ENCODE measurements around the gene CAND2. TPM values are rescaled to one million over a fixed set of nuclear protein-coding genes. Genes with fewer than 3 reads are reported as not detected.
A peak's percentile ranks its signal among the peaks of the same experiment; 100 is the strongest.
"Not testable (repeated sequence)": the region's sequence is repeated elsewhere in the genome, so short reads cannot be mapped to it uniquely, and the experiment has no call there.

CAND2 gene
- total and polyA plus RNA-seq, 2 of the 8 experiments (the other 6 are each of a cell fraction or from before 2014, with no cell fraction given): 8.7 TPM

GRCh38 chr3:12840148-12840547 lies 43.7 kb downstream of the CAND2 start:
- FAIRE-seq: not testable (repeated sequence)
- peaks cover 21 to 58% of the 10 kb centered on the region in 2 experiments for H3K79me2 ChIP-seq (ENCODE audit: control insufficient read depth in 1 of 2, insufficient read depth in 2 of 2, low read length in 2 of 2)
- peak overlapping the region; percentile 93 to 99 (median 98) for H3K9ac ChIP-seq (replicated peaks in 1 of 4; ENCODE audit: extremely low read depth in 1 of 4, low read depth in 3 of 4, low read length in 3 of 4)

More at GRCh38 chr3:12840148-12840547, 43.7 kb downstream of the CAND2 start:
- peak overlapping the region; percentile 96 to 100 for H3K4me2 ChIP-seq (ENCODE audit: insufficient read depth in 1 of 2, low read depth in 2 of 2, low read length in 2 of 2)
- not testable (repeated sequence) for H2BK120ac ChIP-seq (replicated peaks; ENCODE audit: low read depth, low read length); H2BK15ac ChIP-seq (ENCODE audit: low read length); H3K56ac ChIP-seq (replicated peaks; ENCODE audit: insufficient read length, low read depth, low read length); H2BK20ac ChIP-seq (ENCODE audit: low read length); H4K91ac ChIP-seq (replicated peaks; ENCODE audit: insufficient read length, low read length); H3K9me3 ChIP-seq (ENCODE audit: insufficient read depth in 2 of 2, low read depth in 1 of 2, low read length in 1 of 2); DNase-seq (ENCODE audit: low read depth in 1 of 2, low spot score in 2 of 2); H2BK12ac ChIP-seq (ENCODE audit: low read depth, low read length); H3K14ac ChIP-seq (ENCODE audit: insufficient read length); H2AFZ ChIP-seq (ENCODE audit: low read length); H4K5ac ChIP-seq (ENCODE audit: insufficient read length, low read depth, low read length); H3K4ac ChIP-seq (replicated peaks; ENCODE audit: insufficient read length, low read depth, low read length); H3K23ac ChIP-seq (ENCODE audit: insufficient read length); H3K27me3 ChIP-seq (replicated peaks in 1 of 4; ENCODE audit: control insufficient read depth in 3 of 4, extremely low read depth in 1 of 4, insufficient read depth in 3 of 4, low read length in 3 of 4); H2AK5ac ChIP-seq (ENCODE audit: low read depth, low read length)
- TF ChIP-seq YY1 (IDR thresholded peaks at IDR 0.05; ENCODE audit: low read depth, low read length) (0 out of 2 replicates have a peak, but pooled peaks have one; percentile 35), POLR2A (IDR thresholded peaks at IDR 0.05; ENCODE audit: control extremely low read depth in 1 of 2, low read depth in 2 of 2, low read length in 2 of 2) (peak in 1 of 2 experiments; percentile 33; a peak in 1 of 3 replicates)
- peaks cover 12% of the 10 kb centered on the region for H3K79me1 ChIP-seq (ENCODE audit: low read depth, low read length)
- H4K8ac ChIP-seq (ENCODE audit: extremely low read depth, insufficient read depth, low read length): peak overlapping the region; percentile 87; the same call in 1 of the 2 replicates
- ChIA-PET POLR2A (ENCODE audit: partially characterized antibody) (interaction anchor here (1.0 to 20.9 kb wide), 17 partner anchors 20 to 183 kb away, joined by 3 to 661 read pairs (median 5); partner anchors contain the start of gene CAND2), CTCF (ENCODE audit: partially characterized antibody) (interaction anchor here (1.0 to 4.3 kb wide), 5 partner anchors 7 to 135 kb away, joined by 3 to 23 read pairs (median 7); no protein-coding TSS in a partner anchor)
- H3K23me2 ChIP-seq (ENCODE audit: low read depth, low read length): peaks cover 10% of the 10 kb centered on the region
- H4K20me1 ChIP-seq (replicated peaks in 1 of 2; ENCODE audit: control insufficient read depth in 1 of 2, insufficient read depth in 2 of 2, low read length in 2 of 2): peaks cover 28 to 42% of the 10 kb centered on the region in 2 experiments
- peak overlapping the region; percentile 88 to 100 (median 94) for H3K4me3 ChIP-seq (ENCODE audit: extremely low read depth in 1 of 4, insufficient read depth in 2 of 4, low read depth in 3 of 4, low read length in 4 of 4)
- H3K36me3 ChIP-seq (ENCODE audit: control insufficient read depth in 2 of 4, insufficient read depth in 4 of 4, low read length in 3 of 4): peaks cover 45 to 55% (median 52%) of the 10 kb centered on the region in 4 experiments
- peak overlapping the region; percentile 98; the same call in 1 of the 2 replicates for H2BK5ac ChIP-seq (ENCODE audit: low read depth, low read length)
- peak overlapping the region; percentile 93 for H3K27ac ChIP-seq (ENCODE audit: low read depth, low read length)
- 65% methylated on average over 10 of the region's 10 CpGs; no CpG with 5 or more reads in 1 of the 2 experiments for WGBS, 2 experiments (ENCODE audit: extremely low coverage in 1 of 2, insufficient coverage in 1 of 2, insufficient read length in 1 of 2, insufficient replicate concordance in 2 of 2, low coverage in 1 of 2, low lambda C conversion rate in 2 of 2, missing lambda C conversion rate in 1 of 2)
- peak overlapping the region; percentile 95; the same call in 1 of the 2 replicates for H3K18ac ChIP-seq (ENCODE audit: extremely low read depth, low read length)
- peaks cover 5 to 17% (median 11%) of the 10 kb centered on the region in 4 experiments for H3K4me1 ChIP-seq (replicated peaks in 1 of 4; ENCODE audit: control insufficient read depth in 3 of 4, insufficient read depth in 4 of 4, low read length in 3 of 4)

All from H1 (cell line).